HG02973 (cell line): ENCODE data around the gene PNISR.

ENCODE experiments used
- ATAC-seq: cut with Tn5 transposase; IDR thresholded peaks from one replicate; pipeline ENCODE4 v1.9.1; 2021; ENCODE audit warnings: moderate library complexity; ENCODE audit not compliant: unreplicated experiment

Gene PNISR

DNA sequence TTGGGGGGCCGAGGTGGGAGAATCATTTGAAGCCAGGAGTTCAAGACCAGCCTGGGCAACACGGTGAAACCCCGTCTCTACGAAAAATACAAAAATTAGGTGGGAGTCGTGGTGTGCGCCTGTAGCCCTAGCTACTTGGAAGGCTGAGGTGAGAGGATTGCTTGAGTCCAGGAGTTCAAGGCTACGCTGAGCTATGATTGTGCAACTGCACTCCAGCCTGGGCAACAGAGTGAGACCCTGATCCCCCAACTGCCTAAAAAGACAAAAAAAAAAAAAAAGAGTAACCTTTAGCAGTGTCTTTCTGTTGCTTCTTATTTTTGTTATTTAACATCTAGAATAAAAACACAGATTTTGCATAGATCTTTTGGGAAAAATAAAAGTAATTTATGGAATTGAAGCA is 18.0 kb downstream of the PNISR start:
- ATAC-seq, result no peak

GRCh38 chr6:99402448-99402847 is 22.7 kb downstream of the PNISR start:
- ATAC-seq, result no peak

- ATAC-seq, result no peak
These were observed 27.8 kb downstream of the PNISR start for GRCh38 chr6:99397287-99397686.

DNA sequence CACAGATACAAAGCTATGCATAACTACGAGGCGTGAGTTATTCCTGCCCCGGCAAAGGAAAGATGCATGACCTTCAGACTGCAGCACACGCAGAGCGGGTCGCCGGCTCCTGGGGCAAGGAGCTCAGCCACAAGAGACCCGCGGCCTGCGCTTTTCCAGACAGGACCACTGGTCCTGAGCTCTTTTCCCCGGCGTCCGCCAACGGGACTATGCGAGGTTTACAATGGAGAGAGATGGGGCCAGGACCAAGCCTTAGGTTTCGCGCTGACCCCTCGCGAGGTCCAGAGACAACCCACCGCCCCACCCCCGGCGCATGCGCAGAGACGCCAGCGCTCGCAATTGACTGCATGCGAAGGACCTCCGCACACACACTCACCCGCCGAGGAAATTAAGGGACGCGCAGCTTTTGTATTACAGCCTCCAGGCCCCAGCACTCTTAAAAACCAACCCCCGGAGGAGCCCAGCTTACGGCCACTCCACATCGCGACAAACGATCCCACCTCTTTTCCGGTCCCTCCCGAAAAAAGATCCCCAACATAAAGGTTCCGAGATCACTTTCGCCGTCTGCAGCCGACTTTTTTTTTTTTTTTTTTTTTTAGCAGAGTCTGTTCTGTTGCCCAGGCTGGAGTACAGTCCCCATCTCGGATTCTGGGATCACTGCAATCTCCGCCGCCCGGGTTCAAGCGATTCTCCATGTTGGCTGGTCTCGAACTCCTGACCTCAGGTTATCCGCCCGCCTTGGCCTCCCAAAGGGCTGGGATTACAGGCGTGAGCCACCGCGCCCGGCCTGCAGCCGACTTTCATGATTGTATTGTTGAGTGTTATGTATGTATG is 31.2 kb downstream of the PNISR start, which contains the start of gene COQ3:
COQ3 (minus strand) TSS at position 498 of the 834 bp plus-strand sequence; CDS start at position 482, 16 bp downstream.
- ATAC-seq, result peak; percentile 66

GRCh38 chr6:99393366-99393697 is 31.8 kb downstream of the PNISR start:
- ATAC-seq, result peak; percentile 22

GRCh38 chr6:99390896-99391295 is 34.2 kb downstream of the PNISR start:
- ATAC-seq, result no peak

DNA sequence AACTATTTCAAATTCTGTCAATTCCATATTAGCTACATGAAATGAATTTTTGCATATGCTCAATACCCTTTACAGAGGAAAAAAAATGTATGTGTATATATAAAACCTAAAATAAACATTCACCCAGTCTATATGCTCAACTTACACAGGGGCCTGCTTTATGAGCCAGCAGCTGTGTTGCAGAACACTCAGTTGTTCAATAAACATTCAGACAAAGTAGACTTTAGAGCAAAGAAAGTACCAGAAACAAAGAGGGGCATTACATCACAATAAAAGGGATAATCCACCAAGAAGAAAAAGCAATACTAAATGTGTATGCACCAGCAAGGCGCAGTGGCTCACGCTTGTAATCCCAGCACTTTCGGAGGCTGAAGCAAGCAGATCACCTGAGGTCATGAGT is 40.6 kb downstream of the PNISR start:
- ATAC-seq, result no peak

DNA sequence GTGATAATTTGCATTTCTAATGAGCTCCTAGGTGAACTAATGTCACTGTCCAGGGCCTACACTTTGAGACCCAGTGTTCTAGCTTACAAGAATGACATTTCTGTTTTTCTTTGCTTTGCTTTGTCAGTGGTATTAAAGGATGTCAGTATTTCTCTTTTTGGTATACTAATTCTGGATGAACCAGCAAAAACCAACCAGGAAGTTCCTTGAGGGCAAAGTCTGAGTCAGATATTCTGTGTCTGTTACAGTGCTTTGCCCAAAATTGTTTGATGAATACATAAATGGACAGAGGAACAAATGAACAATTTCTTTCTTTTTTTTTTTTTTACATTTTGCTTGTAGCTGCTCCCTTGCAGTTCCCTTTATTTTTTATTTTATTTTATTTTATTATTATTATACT is 46.5 kb downstream of the PNISR start:
- no peak for ATAC-seq

- ATAC-seq, result no peak
These were observed 55.6 kb downstream of the PNISR start for GRCh38 chr6:99369533-99369932.

GRCh38 chr6:99366852-99367251 is 58.3 kb downstream of the PNISR start:
- ATAC-seq, result no peak

DNA sequence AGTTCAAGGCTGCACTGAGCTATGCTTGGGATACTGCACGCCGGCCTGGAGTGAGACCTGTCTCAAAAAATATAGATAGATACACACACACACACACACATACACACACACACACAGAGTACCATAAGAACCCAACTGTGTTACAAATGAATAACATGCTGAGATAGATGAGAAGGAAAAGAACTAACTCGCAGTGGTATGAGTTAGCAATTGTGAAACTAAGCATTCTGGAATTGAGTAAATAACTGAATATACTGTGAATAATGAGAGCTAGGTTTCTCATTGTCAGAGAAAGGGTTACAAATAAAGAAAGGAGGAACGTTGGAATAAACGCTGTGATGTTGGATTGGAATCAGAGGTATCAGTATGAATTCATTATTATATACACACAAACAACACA is 61.1 kb downstream of the PNISR start:
- peak; percentile 91 for ATAC-seq

DNA sequence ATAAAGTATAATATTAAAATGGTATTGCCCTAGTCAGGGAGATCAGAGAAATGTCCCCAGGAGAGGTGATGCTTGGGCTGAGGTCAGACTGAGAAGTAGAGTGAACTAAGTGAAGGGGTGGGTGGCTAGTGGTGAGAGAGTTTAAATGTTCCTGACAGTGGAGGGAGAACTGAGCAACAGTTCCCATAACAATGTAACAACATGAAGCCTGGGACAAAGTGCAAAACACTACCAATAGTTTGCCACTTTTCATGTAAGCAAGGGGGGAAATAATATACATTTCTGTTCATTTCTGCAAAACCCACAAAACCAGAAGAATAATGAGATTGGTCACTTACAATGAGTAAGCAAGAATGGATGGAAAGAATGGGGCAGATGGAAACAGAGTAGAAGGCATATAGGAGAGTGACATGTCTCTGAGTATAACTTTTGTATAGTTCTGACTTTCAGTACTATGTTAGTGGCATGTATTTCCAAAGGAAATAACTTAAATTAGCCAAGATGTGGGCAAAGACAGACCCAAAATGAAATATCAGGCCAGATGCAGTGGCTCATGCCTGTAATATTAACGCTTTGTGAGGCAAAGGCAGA is 62.3 kb downstream of the PNISR start:
- ATAC-seq, result peak; percentile 49

GRCh38 chr6:99359800-99360199 is 65.3 kb downstream of the PNISR start:
- no peak for ATAC-seq

GRCh38 chr6:99356641-99357040 is 68.5 kb downstream of the PNISR start:
- ATAC-seq, result no peak

- no peak for ATAC-seq
These were observed 70.1 kb downstream of the PNISR start for GRCh38 chr6:99354983-99355382.

DNA sequence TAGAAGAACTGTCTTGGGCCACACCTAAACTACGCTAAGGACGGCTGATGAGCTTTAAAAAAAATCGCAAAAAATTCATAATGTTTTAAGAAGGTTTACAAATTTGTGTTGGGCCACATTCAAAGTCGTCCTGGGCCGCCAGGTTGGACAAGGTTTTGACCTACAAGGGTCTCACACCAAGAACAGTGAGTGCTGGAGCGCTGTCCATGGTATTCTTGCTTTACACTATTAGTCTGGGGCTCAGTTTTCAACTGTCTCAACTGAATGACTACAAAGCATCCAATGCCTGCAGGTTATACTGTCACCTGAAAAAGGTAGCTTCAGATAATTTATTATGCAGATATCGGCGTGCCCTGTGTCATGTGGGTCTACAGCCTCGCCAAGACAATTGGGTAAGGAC is 72.0 kb downstream of the PNISR start:
- ATAC-seq, result no peak

DNA sequence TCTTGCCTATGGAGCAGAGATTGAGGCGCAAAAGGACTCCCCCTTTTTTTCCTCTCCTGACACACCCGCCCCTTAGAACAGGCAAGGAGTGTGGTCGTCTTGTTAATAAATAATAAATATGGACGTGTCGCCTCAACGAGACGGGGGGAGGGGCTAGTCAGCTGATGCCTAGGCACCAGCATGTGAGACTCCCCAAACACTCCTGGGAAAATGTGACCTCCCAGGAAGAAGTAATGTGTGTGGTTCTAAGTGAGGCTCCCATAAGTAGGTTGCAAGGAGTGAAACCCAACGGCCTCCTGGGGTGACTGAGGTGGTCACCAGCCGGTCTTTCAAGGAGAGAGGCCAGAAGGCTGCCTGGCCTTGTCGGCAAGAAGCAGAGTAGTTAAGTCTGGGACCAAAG is 74.5 kb downstream of the PNISR start:
- no peak for ATAC-seq

- ATAC-seq, result peak; percentile 45
These were observed 75.7 kb downstream of the PNISR start, which contains the start of gene FAXC for GRCh38 chr6:99349171-99350141. TSS of gene FAXC (minus strand) at chr6:99349674. CDS start at chr6:99349372, 302 bp downstream.

GRCh38 chr6:99348288-99349170 is 76.6 kb downstream of the PNISR start:
- no peak for ATAC-seq
